ENCODE data around the gene KRT6B.

Gene KRT6B

GRCh38 chr12:52423661-52424500, 28.1 kb downstream of the KRT6B start:
- POLR2A ChIA-PET = no interaction called here

DNA sequence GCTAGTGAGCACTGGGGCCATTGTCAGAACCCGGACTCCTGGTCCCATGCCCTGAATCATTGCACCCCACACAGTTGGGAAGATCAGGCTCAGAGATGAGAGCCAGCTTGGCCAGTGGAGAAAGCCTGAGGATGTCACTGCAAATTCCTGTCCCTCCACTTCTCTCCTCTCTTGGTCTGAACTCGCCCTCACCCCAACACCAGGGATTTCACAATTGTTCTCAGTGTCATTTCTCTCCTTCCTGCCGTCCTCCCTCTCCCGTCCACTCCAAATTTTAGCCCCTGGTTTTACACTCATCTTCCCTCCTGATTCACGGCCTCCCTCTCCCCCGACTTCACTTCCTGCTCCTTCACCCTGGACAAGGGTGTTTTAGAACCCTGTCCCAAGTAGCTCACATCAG, 28.9 kb downstream of the KRT6B start:
- ChIA-PET POLR2A (no interaction called here), CTCF (interaction anchor here (0.7 kb wide), 1 partner anchor 118 kb away, joined by 3 read pairs; no protein-coding TSS in a partner anchor)
- TF ChIP-seq ZNF426 (tag by site-specific recombination; IDR thresholded peaks at IDR 0.05) (no peak), ZNF785 (tag by site-specific recombination; IDR thresholded peaks at IDR 0.05) (no peak), FEZF1 (tag by site-specific recombination; IDR thresholded peaks at IDR 0.05) (no peak), HOXA7 (CRISPR knock-in tag; IDR thresholded peaks at IDR 0.05; ENCODE audit: borderline replicate concordance) (no peak)
- no peak overlapping the region for H3K27ac ChIP-seq (ENCODE audit: extremely low read depth, low read depth, low read length)
- no peaks in the 10 kb centered on the region for H3K9me3 ChIP-seq (ENCODE audit: control insufficient read depth, insufficient read depth, low read depth, low read length)
- H3K4me3 ChIP-seq (ENCODE audit: low read depth, low read length) = no peak overlapping the region
- no peaks in the 10 kb centered on the region for H3K36me3 ChIP-seq (ENCODE audit: control insufficient read depth in 2 of 2, insufficient read depth in 1 of 2, low read length in 2 of 2)
- H3K4me1 ChIP-seq (ENCODE audit: control insufficient read depth, insufficient read depth, low read length) = no peaks in the 10 kb centered on the region

More at GRCh38 chr12:52423661-52424500, 28.1 kb downstream of the KRT6B start:
- H3K27ac ChIP-seq (ENCODE audit: extremely low read depth, low read depth, low read length) = no peak overlapping the region
- H3K4me1 ChIP-seq (ENCODE audit: control insufficient read depth, insufficient read depth, low read length) = no peaks in the 10 kb centered on the region
- no peaks in the 10 kb centered on the region for H3K9me3 ChIP-seq (ENCODE audit: control insufficient read depth, insufficient read depth, low read depth, low read length)
- H3K36me3 ChIP-seq (ENCODE audit: control insufficient read depth in 2 of 2, insufficient read depth in 1 of 2, low read length in 2 of 2) = no peaks in the 10 kb centered on the region
- TF ChIP-seq, protein P1, sequence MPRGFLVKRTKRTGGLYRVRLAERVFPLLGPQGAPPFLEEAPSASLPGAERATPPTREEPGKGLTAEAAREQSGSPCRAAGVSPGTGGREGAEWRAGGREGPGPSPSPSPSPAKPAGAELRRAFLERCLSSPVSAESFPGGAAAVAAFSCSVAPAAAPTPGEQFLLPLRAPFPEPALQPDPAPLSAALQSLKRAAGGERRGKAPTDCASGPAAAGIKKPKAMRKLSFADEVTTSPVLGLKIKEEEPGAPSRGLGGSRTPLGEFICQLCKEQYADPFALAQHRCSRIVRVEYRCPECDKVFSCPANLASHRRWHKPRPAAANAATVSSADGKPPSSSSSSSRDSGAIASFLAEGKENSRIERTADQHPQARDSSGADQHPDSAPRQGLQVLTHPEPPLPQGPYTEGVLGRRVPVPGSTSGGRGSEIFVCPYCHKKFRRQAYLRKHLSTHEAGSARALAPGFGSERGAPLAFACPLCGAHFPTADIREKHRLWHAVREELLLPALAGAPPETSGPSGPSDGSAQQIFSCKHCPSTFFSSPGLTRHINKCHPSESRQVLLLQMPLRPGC (tag by site-specific recombination; IDR thresholded peaks at IDR 0.05) = no peak
- TF ChIP-seq KLF16 (tag by site-specific recombination; IDR thresholded peaks at IDR 0.05) (no peak), ZBTB48 (tag by site-specific recombination; IDR thresholded peaks at IDR 0.05) (no peak)
- CTCF ChIA-PET = interaction anchor here (0.6 to 0.7 kb wide), 2 partner anchors 10 to 252 kb away, joined by 3 to 4 read pairs; no protein-coding TSS in a partner anchor
- no peak overlapping the region for H3K4me3 ChIP-seq (ENCODE audit: low read depth, low read length)

DNA sequence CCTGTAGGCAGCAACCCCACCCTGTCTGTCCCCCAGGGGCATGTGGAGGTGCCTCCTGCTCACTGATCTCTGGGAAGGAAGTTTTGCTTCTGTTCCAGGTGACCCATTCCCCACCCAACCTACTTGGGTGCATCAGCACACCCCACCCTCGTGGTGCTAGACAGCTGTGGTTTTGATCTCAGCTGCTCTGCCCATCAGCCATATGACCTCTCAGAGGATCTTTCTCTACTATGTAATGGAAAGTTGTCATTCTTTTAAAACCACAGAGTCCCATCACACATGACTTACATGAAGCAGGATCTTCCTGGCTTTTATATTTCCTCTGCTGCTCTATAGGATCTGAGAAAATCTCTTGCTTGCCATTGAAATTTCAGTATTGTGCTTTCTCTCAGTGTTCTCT, 32.3 kb downstream of the KRT6B start:
- no peak for TF ChIP-seq PRDM6 (tag by site-specific recombination; IDR thresholded peaks at IDR 0.05)
- TF ChIP-seq MYNN (tag by site-specific recombination; IDR thresholded peaks at IDR 0.05; ENCODE audit: borderline replicate concordance) = no peak
- TF ChIP-seq, protein P2, sequence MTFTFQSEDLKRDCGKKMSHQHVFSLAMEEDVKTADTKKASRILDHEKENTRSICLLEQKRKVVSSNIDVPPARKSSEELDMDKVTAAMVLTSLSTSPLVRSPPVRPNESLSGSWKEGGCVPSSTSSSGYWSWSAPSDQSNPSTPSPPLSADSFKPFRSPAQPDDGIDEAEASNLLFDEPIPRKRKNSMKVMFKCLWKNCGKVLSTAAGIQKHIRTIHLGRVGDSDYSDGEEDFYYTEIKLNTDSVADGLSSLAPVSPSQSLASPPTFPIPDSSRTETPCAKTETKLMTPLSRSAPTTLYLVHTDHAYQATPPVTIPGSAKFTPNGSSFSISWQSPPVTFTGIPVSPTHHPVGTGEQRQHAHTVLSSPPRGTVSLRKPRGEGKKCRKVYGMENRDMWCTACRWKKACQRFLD (tag by site-specific recombination; IDR thresholded peaks at IDR 0.05) = no peak
- TF ChIP-seq ZNF138 (tag by site-specific recombination; IDR thresholded peaks at IDR 0.05; ENCODE audit: borderline replicate concordance) = no peak
- no peak for TF ChIP-seq ZNF132 (tag by site-specific recombination; IDR thresholded peaks at IDR 0.05; ENCODE audit: borderline replicate concordance)
- no peak for TF ChIP-seq ZNF747 (tag by site-specific recombination; IDR thresholded peaks at IDR 0.05)
- no peak for TF ChIP-seq GLI4 (tag by site-specific recombination; IDR thresholded peaks at IDR 0.05)
- TF ChIP-seq ZNF114 (tag by site-specific recombination; IDR thresholded peaks at IDR 0.05) = no peak
- TF ChIP-seq ZNF248 (tag by site-specific recombination; IDR thresholded peaks at IDR 0.05) = no peak
- no peak for TF ChIP-seq BCL11B (tag by site-specific recombination; IDR thresholded peaks at IDR 0.05; ENCODE audit: low read depth)
- no peak for TF ChIP-seq YY1 (tag by site-specific recombination; IDR thresholded peaks at IDR 0.05)
- TF ChIP-seq ZNF837 (tag by site-specific recombination; IDR thresholded peaks at IDR 0.05) = no peak
- TF ChIP-seq, protein P3, sequence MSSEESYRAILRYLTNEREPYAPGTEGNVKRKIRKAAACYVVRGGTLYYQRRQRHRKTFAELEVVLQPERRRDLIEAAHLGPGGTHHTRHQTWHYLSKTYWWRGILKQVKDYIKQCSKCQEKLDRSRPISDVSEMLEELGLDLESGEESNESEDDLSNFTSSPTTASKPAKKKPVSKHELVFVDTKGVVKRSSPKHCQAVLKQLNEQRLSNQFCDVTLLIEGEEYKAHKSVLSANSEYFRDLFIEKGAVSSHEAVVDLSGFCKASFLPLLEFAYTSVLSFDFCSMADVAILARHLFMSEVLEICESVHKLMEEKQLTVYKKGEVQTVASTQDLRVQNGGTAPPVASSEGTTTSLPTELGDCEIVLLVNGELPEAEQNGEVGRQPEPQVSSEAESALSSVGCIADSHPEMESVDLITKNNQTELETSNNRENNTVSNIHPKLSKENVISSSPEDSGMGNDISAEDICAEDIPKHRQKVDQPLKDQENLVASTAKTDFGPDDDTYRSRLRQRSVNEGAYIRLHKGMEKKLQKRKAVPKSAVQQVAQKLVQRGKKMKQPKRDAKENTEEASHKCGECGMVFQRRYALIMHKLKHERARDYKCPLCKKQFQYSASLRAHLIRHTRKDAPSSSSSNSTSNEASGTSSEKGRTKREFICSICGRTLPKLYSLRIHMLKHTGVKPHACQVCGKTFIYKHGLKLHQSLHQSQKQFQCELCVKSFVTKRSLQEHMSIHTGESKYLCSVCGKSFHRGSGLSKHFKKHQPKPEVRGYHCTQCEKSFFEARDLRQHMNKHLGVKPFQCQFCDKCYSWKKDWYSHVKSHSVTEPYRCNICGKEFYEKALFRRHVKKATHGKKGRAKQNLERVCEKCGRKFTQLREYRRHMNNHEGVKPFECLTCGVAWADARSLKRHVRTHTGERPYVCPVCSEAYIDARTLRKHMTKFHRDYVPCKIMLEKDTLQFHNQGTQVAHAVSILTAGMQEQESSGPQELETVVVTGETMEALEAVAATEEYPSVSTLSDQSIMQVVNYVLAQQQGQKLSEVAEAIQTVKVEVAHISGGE (tag by site-specific recombination; conservative IDR thresholded peaks at IDR 0.05; ENCODE audit: low read depth) = no peak
- TF ChIP-seq ZNF585B (tag by site-specific recombination; IDR thresholded peaks at IDR 0.05) = no peak
- TF ChIP-seq GFI1B (tag by site-specific recombination; IDR thresholded peaks at IDR 0.05) = no peak
- no peak for TF ChIP-seq KLF10 (tag by site-specific recombination; IDR thresholded peaks at IDR 0.05)
- no peak for TF ChIP-seq KLF7 (tag by site-specific recombination; IDR thresholded peaks at IDR 0.05; ENCODE audit: borderline replicate concordance)
- no peaks in the 10 kb centered on the region for H3K9me3 ChIP-seq (ENCODE audit: control insufficient read depth, insufficient read depth, low read depth, low read length)
- H3K27ac ChIP-seq (ENCODE audit: extremely low read depth, low read depth, low read length) = no peak overlapping the region
- no peak overlapping the region for H3K4me3 ChIP-seq (ENCODE audit: low read depth, low read length)
- ChIA-PET POLR2A (no interaction called here), CTCF (interaction anchor here (0.6 to 0.7 kb wide), 2 partner anchors 19 to 46 kb away, joined by 3 to 5 read pairs; no protein-coding TSS in a partner anchor)
- no peaks in the 10 kb centered on the region for H3K36me3 ChIP-seq (ENCODE audit: control insufficient read depth in 2 of 2, insufficient read depth in 1 of 2, low read length in 2 of 2)
- no peaks in the 10 kb centered on the region for H3K4me1 ChIP-seq (ENCODE audit: control insufficient read depth, insufficient read depth, low read length)

Measured in HEK293 (cell line).